Measurements from ENCODE around the gene ABCC1.
"Not testable (repeated sequence)": the region's sequence is repeated elsewhere in the genome, so short reads cannot be mapped to it uniquely, and the experiment has no call there.

ABCC1 gene

GRCh38 chr16:16101585-16101984 lies 152.2 kb downstream of the ABCC1 start:
- ChIA-PET CTCF (interaction anchor here (0.6 kb wide), 1 partner anchor 1091 kb away, joined by 3 read pairs; no protein-coding TSS in a partner anchor), POLR2A (no interaction called here)
- no peak for TF ChIP-seq PKNOX1 (IDR thresholded peaks at IDR 0.05)
- no peak for TF ChIP-seq BHLHE40 (IDR thresholded peaks at IDR 0.05; ENCODE audit: borderline replicate concordance)
- no peak for TF ChIP-seq FOXK2 (IDR thresholded peaks at IDR 0.05)
- no peak for TF ChIP-seq FOXA1 (IDR thresholded peaks at IDR 0.05)
- TF ChIP-seq CTBP1 (IDR thresholded peaks at IDR 0.05; ENCODE audit: borderline replicate concordance): no peak
- TF ChIP-seq LEF1 (IDR thresholded peaks at IDR 0.05; ENCODE audit: borderline replicate concordance): no peak
- TF ChIP-seq ZNF384 (IDR thresholded peaks at IDR 0.05): no peak
- no peak for TF ChIP-seq SP1 (IDR thresholded peaks at IDR 0.05)
- no peak for TF ChIP-seq ARNT (IDR thresholded peaks at IDR 0.05)
- no peak for TF ChIP-seq FOXM1 (IDR thresholded peaks at IDR 0.05; ENCODE audit: borderline replicate concordance)
- TF ChIP-seq L3MBTL2 (conservative IDR thresholded peaks at IDR 0.05): no peak
- TF ChIP-seq TARDBP (IDR thresholded peaks at IDR 0.05): no peak
- TF ChIP-seq HDGF (IDR thresholded peaks at IDR 0.05; ENCODE audit: borderline replicate concordance): no peak
- no peak for TF ChIP-seq ELF4 (IDR thresholded peaks at IDR 0.05)
- no peak for TF ChIP-seq NFRKB (IDR thresholded peaks at IDR 0.05)
- TF ChIP-seq SUZ12 (IDR thresholded peaks at IDR 0.05): no peak
- DNase-seq (ENCODE audit: extremely low spot score): no peak

GRCh38 chr16:16102738-16103137 lies 153.3 kb downstream of the ABCC1 start:
- TF ChIP-seq ZNF384 (IDR thresholded peaks at IDR 0.05): no peak
- TF ChIP-seq SP1 (IDR thresholded peaks at IDR 0.05): no peak
- no peak for TF ChIP-seq SUZ12 (IDR thresholded peaks at IDR 0.05)
- no peak for TF ChIP-seq PKNOX1 (IDR thresholded peaks at IDR 0.05)
- no peak for TF ChIP-seq FOXK2 (IDR thresholded peaks at IDR 0.05)
- no peak for TF ChIP-seq BHLHE40 (IDR thresholded peaks at IDR 0.05; ENCODE audit: borderline replicate concordance)
- no peak for TF ChIP-seq CTBP1 (IDR thresholded peaks at IDR 0.05; ENCODE audit: borderline replicate concordance)
- TF ChIP-seq FOXA1 (IDR thresholded peaks at IDR 0.05): no peak
- no peak for TF ChIP-seq ARNT (IDR thresholded peaks at IDR 0.05)
- no peak for TF ChIP-seq HDGF (IDR thresholded peaks at IDR 0.05; ENCODE audit: borderline replicate concordance)
- no peak for TF ChIP-seq TARDBP (IDR thresholded peaks at IDR 0.05)
- TF ChIP-seq FOXM1 (IDR thresholded peaks at IDR 0.05; ENCODE audit: borderline replicate concordance): no peak
- no peak for TF ChIP-seq NFRKB (IDR thresholded peaks at IDR 0.05)
- no peak for TF ChIP-seq LEF1 (IDR thresholded peaks at IDR 0.05; ENCODE audit: borderline replicate concordance)
- no peak for TF ChIP-seq L3MBTL2 (conservative IDR thresholded peaks at IDR 0.05)
- no peak for TF ChIP-seq ELF4 (IDR thresholded peaks at IDR 0.05)
- ChIA-PET CTCF (interaction anchor here (0.7 kb wide), 1 partner anchor 21 kb away, joined by 3 read pairs; no protein-coding TSS in a partner anchor), POLR2A (no interaction called here)
- DNase-seq (ENCODE audit: extremely low spot score): no peak

GRCh38 chr16:16104132-16104803 lies 154.9 kb downstream of the ABCC1 start:
- POLR2A ChIA-PET; DNase-seq (ENCODE audit: extremely low spot score); CTCF ChIA-PET: not testable (repeated sequence)

- CTCF ChIA-PET; POLR2A ChIA-PET; DNase-seq (ENCODE audit: extremely low spot score): not testable (repeated sequence)
These were observed 155.4 kb downstream of the ABCC1 start for GRCh38 chr16:16104804-16105141.

GRCh38 chr16:16105646-16106045 lies 156.2 kb downstream of the ABCC1 start:
- ChIA-PET POLR2A (no interaction called here), CTCF (no interaction called here)
- TF ChIP-seq FOXM1 (IDR thresholded peaks at IDR 0.05; ENCODE audit: borderline replicate concordance): no peak
- no peak for TF ChIP-seq HDGF (IDR thresholded peaks at IDR 0.05; ENCODE audit: borderline replicate concordance)
- no peak for TF ChIP-seq TARDBP (IDR thresholded peaks at IDR 0.05)
- no peak for DNase-seq (ENCODE audit: extremely low spot score)

GRCh38 chr16:16106466-16106865 lies 157.1 kb downstream of the ABCC1 start:
- CTCF ChIA-PET: no interaction called here
- TF ChIP-seq ELF4 (IDR thresholded peaks at IDR 0.05) (no peak), FOXA1 (IDR thresholded peaks at IDR 0.05) (no peak), BHLHE40 (IDR thresholded peaks at IDR 0.05; ENCODE audit: borderline replicate concordance) (no peak), SP1 (IDR thresholded peaks at IDR 0.05) (no peak), LEF1 (IDR thresholded peaks at IDR 0.05; ENCODE audit: borderline replicate concordance) (no peak), PKNOX1 (IDR thresholded peaks at IDR 0.05) (no peak), SUZ12 (IDR thresholded peaks at IDR 0.05) (no peak), NFRKB (IDR thresholded peaks at IDR 0.05) (no peak)
- POLR2A ChIA-PET: no interaction called here
- DNase-seq (ENCODE audit: extremely low spot score): no peak

- DNase-seq (ENCODE audit: extremely low spot score): no peak
- POLR2A ChIA-PET: no interaction called here
- CTCF ChIA-PET: no interaction called here
- no peak for TF ChIP-seq TARDBP (IDR thresholded peaks at IDR 0.05)
- TF ChIP-seq ZNF384 (IDR thresholded peaks at IDR 0.05): no peak
- no peak for TF ChIP-seq PKNOX1 (IDR thresholded peaks at IDR 0.05)
- no peak for TF ChIP-seq L3MBTL2 (conservative IDR thresholded peaks at IDR 0.05)
- TF ChIP-seq ELF4 (IDR thresholded peaks at IDR 0.05): no peak
- no peak for TF ChIP-seq HDGF (IDR thresholded peaks at IDR 0.05; ENCODE audit: borderline replicate concordance)
- no peak for TF ChIP-seq CTBP1 (IDR thresholded peaks at IDR 0.05; ENCODE audit: borderline replicate concordance)
- no peak for TF ChIP-seq FOXK2 (IDR thresholded peaks at IDR 0.05)
- TF ChIP-seq NFRKB (IDR thresholded peaks at IDR 0.05): no peak
- no peak for TF ChIP-seq LEF1 (IDR thresholded peaks at IDR 0.05; ENCODE audit: borderline replicate concordance)
- TF ChIP-seq ARNT (IDR thresholded peaks at IDR 0.05): no peak
- TF ChIP-seq FOXA1 (IDR thresholded peaks at IDR 0.05): no peak
- TF ChIP-seq SUZ12 (IDR thresholded peaks at IDR 0.05): no peak
These were observed 158.4 kb downstream of the ABCC1 start for GRCh38 chr16:16107839-16108238.

All from HEK293T (cell line).